Prostate gland (tissue), 2 donors: ENCODE data around the gene STRN4. TPM values are rescaled to one million over a fixed set of nuclear protein-coding genes. Genes with fewer than 3 reads are reported as not detected.

Experiments
- DNase-seq: peaks from one replicate; pipeline ENCODE4 v3.0.0-alpha.2; 2019; ENCODE audit warnings: low spot score
- H3K27ac ChIP-seq, 2 donors: fragments of 200-600 bp; sonication (generic); 2 replicates each; pipeline ENCODE4 v1.5.1; 2017 to 2019
- H3K27me3 ChIP-seq: fragments of 200-600 bp; sonication (generic); replicated peaks from 2 replicates; pipeline ENCODE4 v1.5.1; 2019; ENCODE audit not compliant: insufficient read depth
- H3K36me3 ChIP-seq, 2 donors: fragments of 200-600 bp; sonication (generic); 1 replicate in 1 of 2; 2 replicates in 1 of 2; pipeline versions ENCODE4 v1.5.1 to v1.8.1; 2017 to 2019
- H3K4me1 ChIP-seq: fragments of 200-600 bp; sonication (generic); replicated peaks from 2 replicates; pipeline ENCODE4 v1.5.1; 2019
- H3K4me3 ChIP-seq, 2 donors: fragments of 200-600 bp; sonication (generic); 2 replicates each; pipeline ENCODE4 v1.5.1; 2017 to 2019
- H3K9me3 ChIP-seq: fragments of 200-600 bp; sonication (generic); 2 replicates; pipeline ENCODE4 v1.5.1; 2017
- POLR2A ChIP-seq: fragments of 450-650 bp; IDR thresholded peaks from one replicate; pipeline ENCODE4 v1.6.1; 2016; ENCODE audit warnings: antibody characterized with exemption, mild to moderate bottlenecking
- POLR2AphosphoS5 ChIP-seq: sonication (generic); formaldehyde crosslinking; IDR thresholded peaks from one replicate; pipeline ENCODE4 v1.6.1; 2017; ENCODE audit warnings: antibody characterized with exemption
- WGBS: methylation state at CpG from one replicate; pipeline ENCODE4 v1.1.5; 2018; 5-methylcytosine and 5-hydroxymethylcytosine counted together
- intact Hi-C: fragments of 100-400 bp; cut with DNase I; formaldehyde crosslinking; loops from one replicate; pipeline ENCODE4 v1.14.2; 2022
- total RNA-seq, 2 donors: library from RNA; depleted of rRNA; stranded (reverse); fragments of >200 nt; gene quantifications; one replicate each; pipeline ENCODE4 v1.1.0, GENCODE V29; 2016
- TF ChIP-seq, protein P1 (sequence below), 4 experiments: fragments of 200-600 bp in 2 of 4; fragments of 450-650 bp in 2 of 4; sonication (generic) in 2 of 4; IDR thresholded peaks; 1 replicate in 3 of 4; 2 replicates in 1 of 4; pipeline ENCODE4 v1.5.1; 2016 to 2019; ENCODE audit warnings: antibody characterized with exemption in 4 of 4, mild to moderate bottlenecking in 2 of 4, moderate library complexity in 2 of 4

STRN4 gene
- total RNA-seq, 2 donors from 2014 or later = 80.7 to 221 TPM

- TF ChIP-seq, protein P1, sequence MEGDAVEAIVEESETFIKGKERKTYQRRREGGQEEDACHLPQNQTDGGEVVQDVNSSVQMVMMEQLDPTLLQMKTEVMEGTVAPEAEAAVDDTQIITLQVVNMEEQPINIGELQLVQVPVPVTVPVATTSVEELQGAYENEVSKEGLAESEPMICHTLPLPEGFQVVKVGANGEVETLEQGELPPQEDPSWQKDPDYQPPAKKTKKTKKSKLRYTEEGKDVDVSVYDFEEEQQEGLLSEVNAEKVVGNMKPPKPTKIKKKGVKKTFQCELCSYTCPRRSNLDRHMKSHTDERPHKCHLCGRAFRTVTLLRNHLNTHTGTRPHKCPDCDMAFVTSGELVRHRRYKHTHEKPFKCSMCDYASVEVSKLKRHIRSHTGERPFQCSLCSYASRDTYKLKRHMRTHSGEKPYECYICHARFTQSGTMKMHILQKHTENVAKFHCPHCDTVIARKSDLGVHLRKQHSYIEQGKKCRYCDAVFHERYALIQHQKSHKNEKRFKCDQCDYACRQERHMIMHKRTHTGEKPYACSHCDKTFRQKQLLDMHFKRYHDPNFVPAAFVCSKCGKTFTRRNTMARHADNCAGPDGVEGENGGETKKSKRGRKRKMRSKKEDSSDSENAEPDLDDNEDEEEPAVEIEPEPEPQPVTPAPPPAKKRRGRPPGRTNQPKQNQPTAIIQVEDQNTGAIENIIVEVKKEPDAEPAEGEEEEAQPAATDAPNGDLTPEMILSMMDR (IDR thresholded peaks at IDR 0.05) = no peak
- TF ChIP-seq POLR2A (no peak), POLR2AphosphoS5 (no peak)
- DNase-seq = no peak
- Histone ChIP-seq H3K27me3 (no peaks in the 10 kb centered on the region), H3K4me3 (no peak overlapping the region), H3K4me1 (no peaks in the 10 kb centered on the region), H3K36me3 (peaks cover 0 to 46% of the 10 kb centered on the region in 2 donors), H3K27ac (no peak overlapping the region), H3K9me3 (no peaks in the 10 kb centered on the region)
- WGBS = 43% methylated on average over 14 of the region's 14 CpGs
- intact Hi-C loops = no loop called here
These were observed 15.2 kb downstream of the STRN4 start for GRCh38 chr19:46731007-46731501.

DNA sequence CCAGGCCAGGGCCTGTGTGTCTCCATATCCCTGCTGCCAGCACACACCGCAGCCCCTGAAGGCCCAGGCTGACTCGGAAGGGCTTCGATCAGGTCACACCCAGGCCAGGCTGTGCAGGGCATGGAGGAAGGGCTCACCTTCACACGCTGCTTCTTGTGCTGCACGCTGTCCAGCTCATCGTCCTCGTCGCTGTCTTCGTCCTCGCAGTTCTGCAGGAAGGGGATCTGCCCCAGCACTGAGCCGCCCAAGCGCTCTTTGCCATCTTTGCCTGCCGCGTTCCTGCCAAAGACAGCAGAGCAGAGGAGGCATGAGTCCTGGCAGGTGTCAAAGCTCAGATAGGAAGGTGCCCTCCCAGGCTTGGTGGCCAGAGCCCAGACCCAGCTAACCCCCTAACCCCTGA is 15.7 kb downstream of the STRN4 start:
- Histone ChIP-seq H3K4me3 (no peak overlapping the region), H3K9me3 (no peaks in the 10 kb centered on the region), H3K27ac (no peak overlapping the region), H3K27me3 (no peaks in the 10 kb centered on the region), H3K36me3 (peaks cover 0 to 50% of the 10 kb centered on the region in 2 donors), H3K4me1 (no peaks in the 10 kb centered on the region)
- no peak for DNase-seq
- intact Hi-C loops = no loop called here
- WGBS = 97% methylated on average over 14 of the region's 14 CpGs
- no peak for TF ChIP-seq POLR2A
- TF ChIP-seq, protein P1 (IDR thresholded peaks at IDR 0.05) = no peak

GRCh38 chr19:46730187-46730586 is 16.1 kb downstream of the STRN4 start:
- no peak for TF ChIP-seq POLR2A
- TF ChIP-seq POLR2AphosphoS5 = no peak
- TF ChIP-seq, protein P1 (IDR thresholded peaks at IDR 0.05) = no peak
- 90% methylated on average over 9 of the region's 9 CpGs for WGBS
- Histone ChIP-seq H3K4me1 (no peaks in the 10 kb centered on the region), H3K27ac (no peak overlapping the region), H3K27me3 (no peaks in the 10 kb centered on the region), H3K36me3 (peaks cover 2 to 54% of the 10 kb centered on the region in 2 donors), H3K9me3 (no peaks in the 10 kb centered on the region), H3K4me3 (no peak overlapping the region)
- DNase-seq = no peak
- intact Hi-C loops = no loop called here

GRCh38 chr19:46729696-46730095 is 16.6 kb downstream of the STRN4 start:
- no peaks in the 10 kb centered on the region for H3K4me1 ChIP-seq
- TF ChIP-seq POLR2AphosphoS5 (no peak), POLR2A (no peak)
- TF ChIP-seq, protein P1 (IDR thresholded peaks at IDR 0.05) = no peak
- intact Hi-C loops = no loop called here

GRCh38 chr19:46728693-46729339 is 17.4 kb downstream of the STRN4 start:
- DNase-seq = peak; percentile 60
- WGBS = 47% methylated on average over 20 of the region's 20 CpGs
- intact Hi-C loops = loop anchor here (1.0 kb wide), 1 partner anchor 25 kb away; no protein-coding TSS in a partner anchor

More at GRCh38 chr19:46729696-46730095, 16.6 kb downstream of the STRN4 start:
- no peak for DNase-seq
- Histone ChIP-seq H3K36me3 (peaks cover 7 to 58% of the 10 kb centered on the region in 2 donors), H3K4me3 (no peak overlapping the region), H3K9me3 (no peaks in the 10 kb centered on the region), H3K27me3 (no peaks in the 10 kb centered on the region), H3K27ac (no peak overlapping the region)
- 90% methylated on average over 7 of the region's 7 CpGs for WGBS

More at GRCh38 chr19:46728693-46729339, 17.4 kb downstream of the STRN4 start:
- no peaks in the 10 kb centered on the region for H3K4me1 ChIP-seq
- H3K4me3 ChIP-seq = no peak overlapping the region
- H3K27ac ChIP-seq = no peak overlapping the region
- no peaks in the 10 kb centered on the region for H3K9me3 ChIP-seq
- peaks cover 12 to 58% of the 10 kb centered on the region in 2 donors for H3K36me3 ChIP-seq
- H3K27me3 ChIP-seq = no peaks in the 10 kb centered on the region
- TF ChIP-seq, protein P1 (IDR thresholded peaks at IDR 0.05) = peak; percentile 72 to 89 (median 79)
- no peak for TF ChIP-seq POLR2A
